ENCODE measurements around the gene TUBE1. TPM values are rescaled to one million over a fixed set of nuclear protein-coding genes. Genes with fewer than 3 reads are reported as not detected.

TUBE1 gene
- total and polyA plus RNA-seq, 10 of the 15 experiments (the other 5 are each of a cell fraction or from before 2014, with no cell fraction given): 6.3 to 25.2 (median 13.6) TPM

- ChIA-PET SMC1A (ENCODE audit: uncharacterized antibody, unreplicated experiment) (interaction anchor here (0.9 to 1.0 kb wide), 3 partner anchors 9 to 174 kb away, joined by 3 to 4 read pairs (median 3); no protein-coding TSS in a partner anchor), POLR2A (no interaction called here), RAD21 (ENCODE audit: unreplicated experiment) (interaction anchor here (1.0 to 1.2 kb wide), 2 partner anchors 9 to 772 kb away, joined by 3 read pairs; a partner anchor contains a TSS), CTCF (interaction anchor here (0.6 to 2.9 kb wide), 7 partner anchors 10 to 336 kb away, joined by 3 to 12 read pairs (median 4); no protein-coding TSS in a partner anchor)
- H3K9ac ChIP-seq (ENCODE audit: control insufficient read depth, insufficient read depth, low read length): no peak overlapping the region
- intact Hi-C loops (cut with micrococcal nuclease; ENCODE audit: unreplicated experiment): no loop called here
- H3K4me2 ChIP-seq (ENCODE audit: control insufficient read depth, insufficient read depth): no peak overlapping the region
- 0% methylated on average over 3 of the region's 3 CpGs for WGBS (ENCODE audit: insufficient coverage, insufficient replicate concordance, low lambda C conversion rate, missing lambda C conversion rate)
- DNase-seq (ENCODE audit: low read depth, low spot score) (no peak), FAIRE-seq (no peak), ATAC-seq (no peak)
- in situ Hi-C loops (cut with MboI): loop anchor here (5.0 kb wide), 1 partner anchor 324 kb away; no protein-coding TSS in a partner anchor
- no peak overlapping the region for H3K27ac ChIP-seq (ENCODE audit: control insufficient read depth, insufficient read depth)
- no TSS peak for BruUV-seq (replicated peaks)
- no peaks in the 10 kb centered on the region for H3K27me3 ChIP-seq (replicated peaks in 1 of 2; ENCODE audit: control insufficient read depth in 2 of 2, insufficient read depth in 2 of 2, low read length in 1 of 2)
- no peaks in the 10 kb centered on the region for H3K79me2 ChIP-seq (ENCODE audit: control insufficient read depth, insufficient read depth, low read length)
- H3K4me1 ChIP-seq (ENCODE audit: control insufficient read depth, insufficient read depth, low read length): peaks cover 8% of the 10 kb centered on the region; the same call in 1 of the 2 replicates
- H2AFZ ChIP-seq (ENCODE audit: control insufficient read depth, low read depth, low read length): no peak overlapping the region
- H4K20me1 ChIP-seq (ENCODE audit: control insufficient read depth, insufficient read depth): no peaks in the 10 kb centered on the region
- no peaks in the 10 kb centered on the region for H3K36me3 ChIP-seq (ENCODE audit: control insufficient read depth in 2 of 2, insufficient read depth in 2 of 2, low read length in 1 of 2)
- no peak overlapping the region for H3K4me3 ChIP-seq
- TF ChIP-seq SRF (IDR thresholded peaks at IDR 0.05; ENCODE audit: low read depth in 2 of 2, low read length in 2 of 2): no peak
- TF ChIP-seq ATF3 (IDR thresholded peaks at IDR 0.05; ENCODE audit: borderline replicate concordance, extremely low read depth, low read depth, low read length): no peak
- TF ChIP-seq ZSCAN29 (IDR thresholded peaks at IDR 0.05): no peak
- TF ChIP-seq FOS (IDR thresholded peaks at IDR 0.05; ENCODE audit: borderline replicate concordance, extremely low read depth, insufficient read length): no peak
- no peak for TF ChIP-seq PAX8 (IDR thresholded peaks at IDR 0.05)
- TF ChIP-seq MYB (IDR thresholded peaks at IDR 0.05; ENCODE audit: borderline replicate concordance, low read depth, low read length): no peak
- TF ChIP-seq EGR1 (IDR thresholded peaks at IDR 0.05; ENCODE audit: borderline replicate concordance in 1 of 2, low read depth in 2 of 2, low read length in 2 of 2): no peak
- no peak for TF ChIP-seq PBX3 (IDR thresholded peaks at IDR 0.05; ENCODE audit: insufficient replicate concordance, low read depth, low read length)
- no peak for TF ChIP-seq ATF7 (IDR thresholded peaks at IDR 0.05; ENCODE audit: low read depth)
- no peak for TF ChIP-seq NFXL1 (IDR thresholded peaks at IDR 0.05; ENCODE audit: borderline replicate concordance)
- TF ChIP-seq ZBTB40 (IDR thresholded peaks at IDR 0.05; ENCODE audit: borderline replicate concordance): no peak
- no peak for TF ChIP-seq EP300 (IDR thresholded peaks at IDR 0.05; ENCODE audit: borderline replicate concordance in 1 of 2, control insufficient read depth in 1 of 2, low read depth in 2 of 2, low read length in 2 of 2)
- no peak for TF ChIP-seq E2F4 (IDR thresholded peaks at IDR 0.05; ENCODE audit: low read depth, low read length)
- H3K9me3 ChIP-seq (replicated peaks; ENCODE audit: control insufficient read depth, insufficient read depth, low read length): no peaks in the 10 kb centered on the region
Observed at GRCh38 chr6:112030961-112031660, 56.2 kb downstream of the TUBE1 start.

Measured in GM12878 (cell line).